Measurements from ENCODE around the gene CCNY.
"Not testable (repeated sequence)": the region's sequence is repeated elsewhere in the genome, so short reads cannot be mapped to it uniquely, and the experiment has no call there.

Gene CCNY

GRCh38 chr10:35406003-35406630 lies 69.8 kb downstream of the CCNY start:
- H3K36me3 ChIP-seq (ENCODE audit: insufficient read depth, low read length); H3K4me3 ChIP-seq (ENCODE audit: low read depth, low read length); H3K27me3 ChIP-seq (ENCODE audit: insufficient read depth, low read length); H3K27ac ChIP-seq (ENCODE audit: low read depth, low read length); H2AFZ ChIP-seq (ENCODE audit: low read length, unreplicated experiment): not testable (repeated sequence)
- Histone ChIP-seq H3K79me2 (ENCODE audit: control insufficient read depth, insufficient read depth, low read length, unreplicated experiment) (peaks cover 40% of the 10 kb centered on the region), H3K4me1 (ENCODE audit: control insufficient read depth, insufficient read depth, low read length, unreplicated experiment) (peaks cover 17% of the 10 kb centered on the region)

DNA sequence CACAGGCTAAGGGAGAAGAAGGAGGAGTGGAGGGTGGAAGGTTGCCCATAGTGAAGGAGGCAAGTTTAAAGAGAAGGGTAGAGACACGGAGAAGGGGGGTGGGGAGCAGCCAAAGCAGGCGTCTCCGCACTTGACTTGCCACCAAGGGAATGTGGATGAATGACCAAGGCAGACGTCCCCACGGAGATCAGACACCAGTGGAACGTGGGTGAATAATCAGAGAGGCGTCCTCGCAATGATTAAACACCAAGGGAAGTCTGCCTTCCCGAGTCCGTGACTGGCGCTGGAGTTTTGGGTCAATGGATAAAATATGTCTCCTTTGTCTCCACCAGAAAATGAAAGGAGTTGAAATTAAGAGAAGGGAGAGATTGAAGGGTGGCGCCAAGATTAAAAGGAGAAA lies 71.4 kb downstream of the CCNY start:
- H3K27ac ChIP-seq (ENCODE audit: low read depth, low read length); H2AFZ ChIP-seq (ENCODE audit: low read length, unreplicated experiment); H3K4me3 ChIP-seq (ENCODE audit: low read depth, low read length); H3K36me3 ChIP-seq (ENCODE audit: insufficient read depth, low read length); H3K27me3 ChIP-seq (ENCODE audit: insufficient read depth, low read length): not testable (repeated sequence)
- H3K4me1 ChIP-seq (ENCODE audit: control insufficient read depth, insufficient read depth, low read length, unreplicated experiment), result peaks cover 24% of the 10 kb centered on the region
- H3K79me2 ChIP-seq (ENCODE audit: control insufficient read depth, insufficient read depth, low read length, unreplicated experiment), result peaks cover 42% of the 10 kb centered on the region

GRCh38 chr10:35409094-35409582 lies 72.8 kb downstream of the CCNY start:
- no peaks in the 10 kb centered on the region for H3K36me3 ChIP-seq (ENCODE audit: insufficient read depth, low read length)
- H3K79me2 ChIP-seq (ENCODE audit: control insufficient read depth, insufficient read depth, low read length, unreplicated experiment), result peaks cover 53% of the 10 kb centered on the region
- H3K4me3 ChIP-seq (ENCODE audit: low read depth, low read length), result no peak overlapping the region
- peaks cover 38% of the 10 kb centered on the region for H3K4me1 ChIP-seq (ENCODE audit: control insufficient read depth, insufficient read depth, low read length, unreplicated experiment)
- H2AFZ ChIP-seq (ENCODE audit: low read length, unreplicated experiment), result no peak overlapping the region
- H3K27me3 ChIP-seq (ENCODE audit: insufficient read depth, low read length), result no peaks in the 10 kb centered on the region
- H3K27ac ChIP-seq (ENCODE audit: low read depth, low read length), result peak overlapping the region; percentile 7

DNA sequence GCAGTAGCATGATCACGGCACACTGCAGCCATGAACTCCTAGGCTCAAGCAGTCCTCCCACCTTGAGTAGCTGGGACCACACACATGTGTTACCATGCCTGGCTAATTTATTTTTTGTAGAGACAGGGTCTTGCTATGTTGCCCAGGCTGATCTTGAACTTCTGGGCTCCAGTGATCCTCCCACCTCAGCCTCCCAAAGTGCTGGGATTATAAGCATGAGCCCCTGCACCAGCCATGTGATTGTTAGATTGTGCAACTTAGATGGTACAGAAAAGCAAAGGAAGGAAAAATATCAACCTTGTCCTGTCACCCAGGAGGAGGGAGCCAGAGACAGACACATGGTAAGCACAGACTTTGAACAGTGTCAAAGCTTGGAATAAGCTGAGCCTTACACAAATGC lies 73.5 kb downstream of the CCNY start:
- H3K27me3 ChIP-seq (ENCODE audit: insufficient read depth, low read length), result no peaks in the 10 kb centered on the region
- no peak overlapping the region for H3K4me3 ChIP-seq (ENCODE audit: low read depth, low read length)
- no peak overlapping the region for H3K27ac ChIP-seq (ENCODE audit: low read depth, low read length)
- peaks cover 39% of the 10 kb centered on the region for H3K4me1 ChIP-seq (ENCODE audit: control insufficient read depth, insufficient read depth, low read length, unreplicated experiment)
- no peak overlapping the region for H2AFZ ChIP-seq (ENCODE audit: low read length, unreplicated experiment)
- H3K79me2 ChIP-seq (ENCODE audit: control insufficient read depth, insufficient read depth, low read length, unreplicated experiment), result peaks cover 56% of the 10 kb centered on the region
- H3K36me3 ChIP-seq (ENCODE audit: insufficient read depth, low read length), result no peaks in the 10 kb centered on the region

DNA sequence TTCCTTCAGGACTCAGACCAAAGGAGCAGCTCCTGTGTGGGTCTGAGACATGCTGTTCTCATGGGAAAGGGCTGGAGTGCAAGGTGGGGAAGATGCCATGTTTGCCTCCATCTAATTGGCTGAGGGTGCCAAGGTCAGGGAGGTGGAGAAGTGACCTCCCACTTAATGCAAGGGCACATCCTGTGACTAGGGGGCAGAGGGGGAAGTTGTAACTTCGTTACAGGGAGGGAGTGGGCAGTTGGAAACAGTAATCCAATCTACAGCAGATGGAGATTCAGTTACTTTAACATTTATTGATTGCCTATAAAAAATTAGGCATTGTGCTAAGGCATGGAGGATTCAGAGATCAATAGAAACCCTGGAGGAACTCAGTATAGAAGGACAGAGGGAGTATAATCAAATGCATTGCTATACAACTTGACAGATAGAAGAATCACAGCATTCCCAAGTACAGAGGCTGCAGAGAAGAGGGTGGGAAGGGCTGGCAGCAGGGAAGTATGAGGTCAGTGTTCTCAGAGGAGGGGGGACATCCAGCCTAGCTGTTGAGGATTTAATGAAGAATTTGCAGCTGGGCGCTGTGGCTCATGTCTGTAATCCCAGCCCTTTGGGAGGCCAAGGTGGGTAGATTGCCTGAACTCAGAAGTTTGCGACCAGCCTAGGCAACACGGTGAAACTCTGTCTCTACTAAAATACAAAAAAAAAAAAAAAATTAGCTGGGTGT lies 75.9 kb downstream of the CCNY start:
- H3K4me1 ChIP-seq (ENCODE audit: control insufficient read depth, insufficient read depth, low read length, unreplicated experiment), result peaks cover 39% of the 10 kb centered on the region
- H3K36me3 ChIP-seq (ENCODE audit: insufficient read depth, low read length), result no peaks in the 10 kb centered on the region
- H3K27me3 ChIP-seq (ENCODE audit: insufficient read depth, low read length), result no peaks in the 10 kb centered on the region
- H3K4me3 ChIP-seq (ENCODE audit: low read depth, low read length), result no peak overlapping the region
- peaks cover 67% of the 10 kb centered on the region for H3K79me2 ChIP-seq (ENCODE audit: control insufficient read depth, insufficient read depth, low read length, unreplicated experiment)
- no peak overlapping the region for H3K27ac ChIP-seq (ENCODE audit: low read depth, low read length)
- no peak overlapping the region for H2AFZ ChIP-seq (ENCODE audit: low read length, unreplicated experiment)

DNA sequence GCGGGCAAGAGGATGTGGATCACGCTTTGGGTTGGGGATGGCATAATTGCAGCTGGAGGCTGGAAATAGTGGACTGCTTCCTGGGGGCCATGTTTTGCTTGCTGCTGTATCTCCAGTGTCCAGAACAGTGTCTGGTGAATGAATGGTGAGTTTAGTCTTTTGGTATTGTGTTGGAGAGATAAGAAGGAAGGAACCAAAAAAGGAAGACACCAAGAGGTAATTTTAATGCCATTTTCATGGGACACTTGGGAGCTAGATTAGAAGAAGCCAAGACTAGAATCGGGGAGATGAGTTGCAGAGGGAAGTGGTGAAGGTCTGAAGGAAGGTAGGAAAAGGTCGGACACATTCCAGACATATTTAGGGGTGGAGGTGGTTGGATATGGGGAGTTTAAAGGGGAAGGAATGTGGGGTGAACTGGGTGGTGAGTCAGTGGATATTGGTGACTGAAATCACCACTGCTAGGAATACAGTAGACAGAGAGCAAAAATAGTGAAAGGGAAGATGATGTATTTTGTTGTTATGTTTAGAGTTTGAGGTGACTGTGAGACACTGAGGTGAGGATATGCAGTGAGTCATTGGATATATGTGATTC lies 76.7 kb downstream of the CCNY start:
- Histone ChIP-seq H3K4me3 (ENCODE audit: low read depth, low read length) (peak overlapping the region; percentile 38; the same call in 1 of the 2 replicates), H2AFZ (ENCODE audit: low read length, unreplicated experiment) (no peak overlapping the region), H3K27ac (ENCODE audit: low read depth, low read length) (peak overlapping the region; percentile 67), H3K36me3 (ENCODE audit: insufficient read depth, low read length) (no peaks in the 10 kb centered on the region), H3K4me1 (ENCODE audit: control insufficient read depth, insufficient read depth, low read length, unreplicated experiment) (peaks cover 44% of the 10 kb centered on the region), H3K79me2 (ENCODE audit: control insufficient read depth, insufficient read depth, low read length, unreplicated experiment) (peaks cover 75% of the 10 kb centered on the region), H3K27me3 (ENCODE audit: insufficient read depth, low read length) (no peaks in the 10 kb centered on the region)

DNA sequence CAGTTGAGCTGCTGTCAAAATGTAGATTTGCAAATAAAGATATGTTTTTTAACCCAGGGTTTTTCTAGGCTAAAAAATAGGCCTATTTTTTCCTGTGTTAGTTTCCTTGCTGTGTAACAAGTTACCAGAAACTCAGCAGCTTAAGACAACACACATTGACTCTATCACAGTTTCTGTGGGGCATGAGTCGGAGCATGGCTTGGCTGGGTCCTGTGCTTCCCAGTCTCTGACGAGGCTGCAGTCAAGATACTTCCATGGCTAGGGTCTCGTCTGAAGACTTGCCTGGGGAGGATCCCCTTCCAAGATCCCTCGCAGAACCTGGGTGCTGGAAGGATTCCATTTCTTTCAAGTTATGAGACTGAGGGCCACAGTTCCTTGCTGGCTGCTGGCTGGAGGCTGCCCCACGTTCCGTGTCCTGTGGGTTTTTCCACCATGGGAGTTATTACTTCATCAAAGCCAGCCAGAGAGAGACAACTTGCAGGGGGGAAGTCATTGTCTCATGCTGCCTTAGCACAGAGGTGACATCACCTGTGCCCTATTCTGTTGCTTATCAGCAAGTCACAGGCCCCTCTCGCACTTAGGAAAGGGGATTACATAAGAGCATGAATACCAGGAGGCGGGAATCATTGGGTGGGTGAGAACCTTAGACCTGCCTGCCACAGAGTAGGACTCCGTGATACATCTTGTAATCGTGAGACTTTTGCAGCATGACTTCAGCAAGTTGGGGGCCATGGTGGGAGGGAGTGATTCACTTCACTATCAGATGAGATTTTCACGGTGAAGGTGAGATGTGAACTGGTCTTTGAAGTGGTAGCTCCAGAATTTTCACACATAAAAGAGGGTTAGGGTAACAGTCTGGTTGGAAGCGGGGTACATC lies 77.9 kb downstream of the CCNY start:
- peak overlapping the region; percentile 67 for H3K27ac ChIP-seq (ENCODE audit: low read depth, low read length)
- H3K36me3 ChIP-seq (ENCODE audit: insufficient read depth, low read length), result no peaks in the 10 kb centered on the region
- H2AFZ ChIP-seq (ENCODE audit: low read length, unreplicated experiment), result no peak overlapping the region
- H3K79me2 ChIP-seq (ENCODE audit: control insufficient read depth, insufficient read depth, low read length, unreplicated experiment), result peaks cover 86% of the 10 kb centered on the region
- H3K4me3 ChIP-seq (ENCODE audit: low read depth, low read length), result no peak overlapping the region
- peaks cover 42% of the 10 kb centered on the region for H3K4me1 ChIP-seq (ENCODE audit: control insufficient read depth, insufficient read depth, low read length, unreplicated experiment)
- no peaks in the 10 kb centered on the region for H3K27me3 ChIP-seq (ENCODE audit: insufficient read depth, low read length)

GRCh38 chr10:35415505-35415904 lies 79.2 kb downstream of the CCNY start:
- no peaks in the 10 kb centered on the region for H3K36me3 ChIP-seq (ENCODE audit: insufficient read depth, low read length)
- no peak overlapping the region for H3K4me3 ChIP-seq (ENCODE audit: low read depth, low read length)
- no peaks in the 10 kb centered on the region for H3K27me3 ChIP-seq (ENCODE audit: insufficient read depth, low read length)
- H2AFZ ChIP-seq (ENCODE audit: low read length, unreplicated experiment), result no peak overlapping the region
- H3K4me1 ChIP-seq (ENCODE audit: control insufficient read depth, insufficient read depth, low read length, unreplicated experiment), result peaks cover 46% of the 10 kb centered on the region
- no peak overlapping the region for H3K27ac ChIP-seq (ENCODE audit: low read depth, low read length)
- peaks cover 89% of the 10 kb centered on the region for H3K79me2 ChIP-seq (ENCODE audit: control insufficient read depth, insufficient read depth, low read length, unreplicated experiment)

GRCh38 chr10:35416619-35417312 lies 80.5 kb downstream of the CCNY start:
- H3K79me2 ChIP-seq (ENCODE audit: control insufficient read depth, insufficient read depth, low read length, unreplicated experiment), result peaks cover 85% of the 10 kb centered on the region
- H3K27ac ChIP-seq (ENCODE audit: low read depth, low read length), result no peak overlapping the region
- H3K27me3 ChIP-seq (ENCODE audit: insufficient read depth, low read length), result no peaks in the 10 kb centered on the region
- H3K4me1 ChIP-seq (ENCODE audit: control insufficient read depth, insufficient read depth, low read length, unreplicated experiment), result peaks cover 56% of the 10 kb centered on the region
- H3K4me3 ChIP-seq (ENCODE audit: low read depth, low read length), result no peak overlapping the region
- H2AFZ ChIP-seq (ENCODE audit: low read length, unreplicated experiment), result no peak overlapping the region
- no peaks in the 10 kb centered on the region for H3K36me3 ChIP-seq (ENCODE audit: insufficient read depth, low read length)

DNA sequence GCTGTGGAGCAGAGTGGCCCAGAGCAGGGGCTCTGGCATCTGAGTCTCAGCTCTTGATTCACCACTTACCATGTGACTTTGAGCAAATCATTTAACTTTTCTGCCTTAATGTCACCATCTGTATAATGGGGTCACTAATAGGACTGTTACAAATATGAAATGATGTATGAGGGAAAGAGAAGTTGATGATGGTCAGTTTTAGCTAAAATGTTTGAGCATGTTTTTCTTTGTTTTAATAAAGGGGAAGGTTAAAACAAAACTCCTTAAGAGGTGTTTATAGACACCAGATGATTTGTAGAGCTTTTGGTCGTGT lies 81.0 kb downstream of the CCNY start:
- Histone ChIP-seq H3K27ac (ENCODE audit: low read depth, low read length) (no peak overlapping the region), H2AFZ (ENCODE audit: low read length, unreplicated experiment) (no peak overlapping the region), H3K27me3 (ENCODE audit: insufficient read depth, low read length) (no peaks in the 10 kb centered on the region), H3K79me2 (ENCODE audit: control insufficient read depth, insufficient read depth, low read length, unreplicated experiment) (peaks cover 84% of the 10 kb centered on the region), H3K4me3 (ENCODE audit: low read depth, low read length) (no peak overlapping the region), H3K36me3 (ENCODE audit: insufficient read depth, low read length) (no peaks in the 10 kb centered on the region), H3K4me1 (ENCODE audit: control insufficient read depth, insufficient read depth, low read length, unreplicated experiment) (peaks cover 54% of the 10 kb centered on the region)

All from ACC112 (cell line).